NCI-H1048 (cell line): ENCODE data around the gene RETN.
"Not testable (repeated sequence)": the region's sequence is repeated elsewhere in the genome, so short reads cannot be mapped to it uniquely, and the experiment has no call there.

ENCODE experiments used
- DNase-seq: peaks from one replicate; lab custom pipeline; 2025; lab: John Stamatoyannopoulos, UW

RETN gene

DNA sequence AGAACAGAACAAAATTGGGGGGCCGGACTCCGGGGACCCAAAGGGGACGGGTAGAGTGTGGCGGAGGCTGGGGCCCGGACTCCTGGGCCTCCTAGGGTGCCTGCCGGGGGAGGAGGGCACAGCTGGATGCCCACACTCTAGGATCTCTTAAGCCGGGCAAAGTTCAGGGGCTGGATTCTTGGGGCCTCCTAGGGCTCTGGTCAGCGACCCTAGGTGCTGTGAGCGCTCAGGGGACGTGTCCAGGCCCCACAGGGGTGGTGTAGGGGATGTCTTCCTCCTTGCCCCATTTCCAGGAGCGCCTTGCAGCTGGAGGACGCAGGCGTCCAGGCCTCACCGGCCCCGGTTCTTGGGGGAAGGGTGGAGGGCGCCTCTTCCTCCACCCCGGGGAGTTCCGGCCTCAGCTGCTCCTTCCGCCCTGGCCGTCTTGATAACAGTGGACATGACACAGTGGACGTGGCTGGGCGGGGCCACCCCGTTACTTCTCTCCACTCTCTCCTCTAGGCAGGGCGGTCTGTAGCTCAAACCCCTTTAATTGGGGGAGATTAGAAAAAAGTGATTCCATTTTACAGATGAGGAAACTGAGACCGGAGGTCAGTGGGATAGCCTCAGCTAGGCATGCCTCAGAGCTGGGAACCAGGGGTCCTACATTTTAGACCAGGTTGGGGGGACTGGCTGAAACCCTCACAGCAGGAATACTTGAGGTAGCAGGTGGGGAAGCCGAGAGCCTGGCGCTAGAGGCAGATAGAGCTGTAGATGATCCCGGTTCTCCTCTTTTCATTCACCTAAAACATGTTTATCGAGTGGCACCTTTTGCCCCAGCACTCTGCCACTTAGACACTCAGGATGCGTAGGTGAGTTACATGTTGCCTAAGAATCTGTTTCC lies 31.2 kb upstream of the RETN start:
- no peak for DNase-seq

DNA sequence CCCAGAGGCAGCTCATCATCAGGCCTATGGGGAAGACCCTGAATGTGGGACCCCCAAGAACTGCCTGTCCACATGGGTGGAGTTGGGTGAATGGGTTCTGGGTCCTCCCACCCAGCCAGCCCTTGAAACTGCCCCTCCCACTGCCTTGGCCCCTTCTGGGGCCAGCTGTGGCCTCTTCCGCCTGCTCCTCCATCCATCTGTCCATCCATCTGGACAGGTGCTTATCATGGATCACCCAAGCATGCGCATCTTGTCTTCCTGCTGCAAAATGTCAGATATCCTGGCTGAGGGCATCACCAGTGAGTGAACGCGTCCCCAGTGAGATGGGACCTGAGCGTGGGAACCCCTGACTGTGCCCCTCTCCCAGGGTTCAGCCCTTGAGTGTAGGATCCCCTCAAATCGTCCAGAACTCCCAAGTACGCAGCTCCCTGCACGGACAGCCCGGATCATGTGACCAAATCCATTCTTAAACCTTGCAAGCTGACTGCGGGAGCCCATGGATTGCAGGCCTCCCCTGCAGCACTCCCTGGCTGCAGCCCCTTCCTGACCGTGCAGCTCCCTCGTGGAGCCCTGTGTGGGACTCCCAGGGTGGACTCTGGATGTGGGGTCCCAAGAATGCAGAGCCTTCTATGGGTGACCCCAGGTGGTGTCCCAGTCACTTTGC lies 29.9 kb upstream of the RETN start:
- no peak for DNase-seq

DNA sequence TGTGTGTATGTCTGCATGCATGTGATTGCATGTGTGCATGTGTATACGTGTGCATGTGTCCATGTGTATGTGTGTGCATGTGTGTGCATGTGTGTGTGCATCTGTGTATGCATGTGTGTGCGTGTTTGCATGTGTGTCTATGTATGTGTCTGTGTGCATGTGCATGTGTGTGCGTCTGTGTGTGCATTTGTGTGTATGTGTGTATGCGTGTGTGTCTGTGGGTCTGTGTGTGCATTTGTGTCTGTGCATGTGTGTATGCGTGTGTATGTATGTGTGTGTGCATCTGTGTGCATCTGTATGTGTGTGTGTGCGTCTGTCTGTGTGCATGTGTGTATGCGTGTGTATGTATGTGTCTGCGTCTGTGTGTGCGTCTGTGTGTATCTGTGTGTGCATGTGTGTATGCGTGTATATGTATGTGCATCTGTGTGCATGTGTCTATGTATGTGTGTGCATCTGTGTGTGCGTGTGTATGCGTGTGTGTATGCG lies 28.9 kb upstream of the RETN start:
- DNase-seq: no peak

DNA sequence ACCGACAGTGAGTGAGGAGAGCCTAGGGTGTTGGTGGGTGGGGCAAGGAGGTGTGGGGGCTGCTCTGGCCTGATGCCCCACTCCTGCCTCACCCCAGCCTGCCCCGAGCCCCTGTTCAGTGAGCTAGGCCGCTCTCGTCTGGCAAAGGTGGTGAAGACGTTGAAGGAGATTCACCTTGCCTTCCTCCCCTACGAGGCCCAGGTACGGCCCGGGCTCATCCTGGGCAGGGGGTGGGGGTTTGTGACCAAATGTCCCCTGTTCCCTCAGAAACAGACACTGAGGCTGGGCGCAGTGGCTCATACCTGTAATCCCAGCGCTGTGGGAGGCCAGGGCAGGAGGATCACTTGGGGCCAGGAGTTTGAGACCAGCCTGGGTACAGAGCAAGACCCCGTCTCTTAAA lies 28.0 kb upstream of the RETN start:
- no peak for DNase-seq

DNA sequence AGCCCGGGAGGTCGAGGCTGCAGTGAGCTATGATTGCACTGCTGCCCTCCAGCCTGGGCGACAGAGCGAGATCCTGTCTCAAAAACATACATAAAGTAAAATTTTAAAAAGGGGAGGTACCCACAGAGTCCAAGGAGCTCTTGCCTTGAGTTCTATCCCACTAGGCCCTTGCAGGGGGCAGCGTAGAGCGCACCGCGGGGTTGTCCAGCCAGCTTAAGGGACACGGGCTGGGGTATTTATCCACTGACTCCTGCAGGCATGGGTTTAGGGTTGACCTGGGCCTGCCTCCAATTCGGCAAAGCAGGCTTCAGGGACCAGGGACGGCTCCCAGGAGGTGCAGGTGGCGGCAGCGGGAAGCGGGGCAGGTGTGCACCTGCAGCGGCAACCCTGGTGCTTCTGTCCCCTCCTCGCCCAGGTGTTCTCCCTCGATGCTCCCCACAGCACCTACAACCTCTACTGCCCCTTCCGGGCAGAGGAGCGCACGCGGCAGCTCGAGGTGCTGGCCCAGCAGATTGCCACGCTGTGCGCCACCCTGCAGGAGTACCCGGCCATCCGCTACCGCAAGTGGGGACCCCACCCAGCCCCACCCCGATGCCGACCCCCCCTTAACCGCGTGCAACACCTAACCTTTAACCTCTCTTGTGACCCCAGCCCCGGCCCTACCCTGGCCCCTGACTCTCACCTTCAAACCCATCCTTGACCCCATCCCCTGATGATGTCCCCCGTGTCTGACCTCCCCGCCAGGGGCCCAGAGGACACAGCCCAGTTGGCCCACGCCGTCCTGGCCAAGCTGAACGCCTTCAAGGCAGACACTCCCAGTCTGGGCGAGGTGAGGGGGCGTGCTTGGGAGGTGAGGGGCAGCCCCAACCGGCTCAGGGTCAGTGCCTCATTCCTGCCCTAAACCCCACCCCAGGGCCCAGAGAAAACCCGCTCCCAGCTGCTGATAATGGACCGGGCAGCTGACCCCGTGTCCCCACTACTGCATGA lies 27.3 kb upstream of the RETN start:
- no peak for DNase-seq

DNA sequence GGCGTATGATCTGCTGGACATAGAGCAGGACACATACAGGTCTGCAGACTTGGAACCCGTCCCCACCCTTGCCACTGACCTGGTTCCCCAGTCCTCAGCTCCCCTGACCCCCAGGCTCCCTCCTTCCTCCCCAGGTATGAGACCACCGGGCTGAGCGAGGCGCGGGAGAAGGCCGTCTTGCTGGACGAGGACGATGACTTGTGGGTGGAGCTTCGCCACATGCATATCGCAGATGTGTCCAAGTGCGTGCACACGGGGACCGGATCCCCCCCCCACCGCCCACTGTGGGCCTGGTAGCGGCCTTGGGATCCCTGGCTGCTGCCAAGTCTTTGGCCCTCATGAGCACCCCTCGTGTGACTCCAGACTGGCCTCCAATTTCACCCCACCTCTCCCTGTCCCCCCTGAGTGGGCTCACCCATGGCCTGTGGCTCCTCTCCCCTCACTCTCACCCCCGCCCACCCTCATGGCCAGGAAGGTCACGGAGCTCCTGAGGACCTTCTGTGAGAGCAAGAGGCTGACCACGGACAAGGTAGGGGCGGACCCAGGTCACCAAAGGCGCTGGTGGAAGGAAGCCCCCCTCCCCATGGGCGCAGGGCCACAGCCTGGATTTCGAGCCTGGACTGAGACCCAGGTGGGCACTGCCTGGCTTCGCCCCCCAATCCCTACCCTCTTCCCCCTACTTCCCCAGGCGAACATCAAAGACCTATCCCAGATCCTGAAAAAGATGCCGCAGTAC lies 26.4 kb upstream of the RETN start:
- DNase-seq: no peak

DNA sequence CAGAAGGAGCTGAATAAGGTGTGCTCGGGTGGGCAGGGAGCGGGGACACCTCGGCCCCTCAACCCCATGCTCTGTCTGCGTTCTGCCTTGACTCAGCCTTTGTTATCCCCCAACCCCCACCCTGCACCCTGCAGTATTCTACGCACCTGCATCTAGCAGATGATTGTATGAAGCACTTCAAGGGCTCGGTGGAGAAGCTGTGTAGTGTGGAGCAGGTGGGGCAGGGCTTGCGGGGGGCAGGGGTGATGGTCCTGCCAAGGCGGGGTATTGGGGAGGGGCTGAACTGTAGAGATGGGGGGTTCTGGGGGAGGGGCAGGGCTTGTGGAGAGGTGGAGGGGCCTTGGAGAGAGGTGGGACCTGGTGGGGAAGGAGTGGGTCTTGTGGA lies 25.8 kb upstream of the RETN start:
- DNase-seq: no peak

DNA sequence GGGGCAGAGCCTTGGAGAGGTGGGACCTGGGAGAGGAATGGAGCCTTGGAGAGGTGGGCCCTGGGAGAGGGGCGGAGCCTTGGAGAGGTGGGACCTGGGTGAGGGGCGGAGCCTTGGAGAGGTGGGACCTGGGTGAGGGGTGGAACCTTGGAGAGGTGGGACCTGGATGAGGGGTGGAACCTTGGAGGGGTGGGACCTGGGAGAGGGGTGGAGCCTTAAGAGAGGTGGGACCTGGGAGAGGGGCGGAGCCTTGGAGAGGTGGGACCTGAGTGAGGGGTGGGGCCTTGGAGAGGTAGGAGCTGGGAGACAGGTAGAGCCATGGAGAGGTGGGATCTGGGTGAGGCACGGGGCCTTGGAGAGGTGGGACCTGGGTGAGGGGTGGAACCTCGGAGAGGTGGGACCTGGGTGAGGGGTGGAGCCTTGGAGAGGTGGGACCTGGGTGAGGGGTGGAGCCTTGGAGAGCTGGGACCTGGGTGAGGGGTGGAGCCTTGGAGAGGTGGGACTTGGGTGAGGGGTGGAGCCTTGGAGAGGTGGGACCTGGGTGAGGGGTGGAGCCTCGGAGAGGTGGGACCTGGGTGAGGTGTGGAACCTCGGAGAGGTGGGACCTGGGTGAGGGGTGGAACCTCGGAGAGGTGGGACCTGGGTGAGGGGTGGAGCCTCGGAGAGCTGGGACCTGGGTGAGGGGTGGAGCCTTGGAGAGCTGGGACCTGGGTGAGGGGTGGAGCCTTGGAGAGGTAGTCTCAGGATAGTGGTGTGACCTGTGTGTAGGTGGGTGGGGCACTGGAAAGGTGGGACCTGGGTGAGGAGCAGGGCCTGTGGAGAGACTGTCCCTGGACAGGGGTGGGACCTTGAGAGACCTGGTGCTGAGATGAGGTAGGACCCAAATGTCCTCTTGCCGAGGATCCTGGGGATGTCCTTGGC lies 25.0 kb upstream of the RETN start:
- not testable (repeated sequence) for DNase-seq

DNA sequence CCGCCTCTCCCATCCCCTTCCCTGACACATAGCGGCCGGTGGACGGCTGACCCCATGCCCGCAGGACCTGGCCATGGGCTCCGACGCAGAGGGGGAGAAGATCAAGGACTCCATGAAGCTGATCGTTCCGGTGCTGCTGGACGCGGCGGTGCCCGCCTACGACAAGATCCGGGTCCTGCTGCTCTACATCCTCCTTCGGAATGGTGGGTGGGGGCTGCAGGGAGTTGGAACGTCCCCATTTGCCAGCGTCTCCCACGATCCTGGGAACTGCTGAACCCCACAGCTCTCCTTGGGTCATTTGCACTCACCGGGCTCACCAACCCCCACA lies 24.3 kb upstream of the RETN start:
- DNase-seq: no peak

DNA sequence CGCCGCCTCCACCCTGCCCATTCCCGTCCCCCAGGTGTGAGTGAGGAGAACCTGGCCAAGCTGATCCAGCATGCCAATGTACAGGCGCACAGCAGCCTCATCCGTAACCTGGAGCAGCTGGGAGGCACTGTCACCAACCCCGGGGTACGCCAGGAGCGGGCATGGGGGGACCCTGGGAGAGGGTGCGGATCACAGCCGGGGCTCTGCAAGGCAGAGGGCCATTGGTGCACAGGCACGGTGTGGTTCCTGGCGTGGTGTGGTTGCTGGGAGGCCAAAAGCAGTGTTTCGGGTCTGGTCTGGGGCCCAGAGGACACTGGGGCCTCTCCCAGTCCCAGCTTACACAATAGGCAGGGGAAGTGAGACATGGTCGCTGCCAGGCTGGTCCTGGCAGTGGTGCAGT lies 23.7 kb upstream of the RETN start:
- DNase-seq: no peak

DNA sequence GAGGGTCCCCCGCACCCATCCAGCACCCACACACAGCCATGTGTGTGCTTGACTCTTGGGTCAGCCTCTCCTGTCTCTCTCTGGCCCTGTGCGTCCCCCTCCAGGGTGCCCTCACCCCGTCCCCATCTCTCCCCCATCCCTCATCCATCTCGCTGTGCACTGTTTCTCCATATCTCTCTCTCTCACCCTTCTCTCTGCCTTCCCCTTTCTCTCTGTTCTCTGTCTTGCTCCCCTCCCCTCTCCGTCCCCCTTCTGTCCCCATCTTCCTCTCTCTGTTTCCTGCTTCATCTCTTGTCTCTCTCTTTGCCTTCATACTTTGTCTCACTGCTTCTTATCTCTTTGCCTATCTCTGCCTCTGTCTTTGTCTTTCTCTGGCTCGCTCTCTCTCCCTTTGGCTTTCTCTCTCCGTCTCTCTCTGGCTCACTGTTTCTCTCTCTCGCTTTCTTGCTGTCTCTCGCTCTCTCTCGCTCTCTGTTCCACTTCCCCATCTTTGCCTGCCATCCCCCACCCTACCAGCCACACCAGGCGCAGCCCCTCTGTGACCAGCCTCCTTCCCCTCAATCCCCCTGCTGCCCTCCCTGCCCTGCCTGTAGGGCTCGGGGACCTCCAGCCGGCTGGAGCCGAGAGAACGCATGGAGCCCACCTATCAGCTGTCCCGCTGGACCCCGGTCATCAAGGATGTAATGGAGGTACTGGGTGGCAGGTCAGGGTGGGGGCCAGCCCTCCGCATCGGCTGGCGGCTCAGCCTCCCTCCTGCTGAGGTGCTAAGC lies 23.0 kb upstream of the RETN start:
- no peak for DNase-seq

DNA sequence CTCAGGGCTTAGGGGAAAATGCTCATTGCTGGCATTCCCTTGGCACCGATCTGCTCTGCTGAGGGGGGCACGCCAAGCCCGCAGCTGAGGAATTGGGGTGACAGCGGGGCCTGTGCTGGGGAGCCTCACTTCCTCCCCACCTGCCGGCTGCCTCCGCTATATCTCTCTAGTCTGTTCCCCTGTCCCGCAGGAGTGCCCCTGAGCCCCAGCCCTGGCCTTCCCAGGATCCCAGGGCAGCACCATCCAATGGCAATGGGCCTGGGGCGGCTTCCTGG lies 22.5 kb upstream of the RETN start:
- no peak for DNase-seq

DNA sequence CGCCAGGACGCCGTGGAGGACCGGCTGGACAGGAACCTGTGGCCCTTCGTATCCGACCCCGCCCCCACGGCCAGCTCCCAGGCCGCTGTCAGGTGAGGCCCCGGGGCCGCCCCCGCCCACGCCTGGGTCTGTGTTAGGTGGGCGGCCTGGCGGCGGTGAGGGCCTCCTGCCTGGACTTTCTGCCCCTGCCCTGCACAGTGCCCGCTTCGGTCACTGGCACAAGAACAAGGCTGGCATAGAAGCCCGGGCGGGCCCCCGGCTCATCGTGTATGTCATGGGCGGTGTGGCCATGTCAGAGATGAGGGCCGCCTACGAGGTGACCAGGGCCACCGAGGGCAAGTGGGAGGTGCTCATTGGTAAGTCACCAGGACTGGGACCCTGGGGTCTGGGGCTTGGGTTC lies 21.7 kb upstream of the RETN start:
- no peak for DNase-seq

DNA sequence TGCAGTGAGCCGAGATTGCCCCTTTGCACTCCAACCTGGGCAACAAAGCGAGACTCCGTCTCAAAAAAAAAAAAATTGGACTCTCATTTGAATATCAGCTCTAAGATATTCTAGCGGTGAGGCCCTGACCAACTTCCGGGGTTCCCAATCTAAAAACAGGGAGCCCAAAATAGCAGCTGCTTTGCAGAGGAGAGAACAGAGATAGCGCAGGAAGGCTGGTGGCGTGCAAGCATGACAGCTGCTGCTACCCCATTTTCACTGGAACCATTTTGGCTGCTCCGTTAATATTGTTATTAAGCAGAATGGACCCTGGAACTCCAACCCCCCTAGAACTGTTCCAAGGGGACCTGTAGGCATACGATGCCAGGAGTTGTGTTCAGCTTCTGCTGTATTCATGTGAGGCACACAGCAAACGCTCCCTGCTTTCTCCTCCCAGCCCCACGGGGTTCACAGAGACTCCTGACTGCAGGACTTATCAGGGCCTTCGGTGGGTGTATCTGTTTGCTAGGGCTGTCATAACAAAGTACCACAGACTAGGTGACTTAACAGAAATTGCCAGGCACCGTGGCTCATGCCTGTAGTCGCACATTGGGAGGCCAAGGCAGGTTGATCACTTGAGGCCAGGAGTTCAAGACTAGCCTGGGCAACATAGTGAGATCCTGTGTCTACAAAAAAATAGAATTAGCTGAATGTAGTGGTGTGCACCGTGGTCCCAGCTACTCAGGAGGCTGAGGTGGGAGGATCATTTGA lies 20.4 kb upstream of the RETN start:
- DNase-seq: no peak

DNA sequence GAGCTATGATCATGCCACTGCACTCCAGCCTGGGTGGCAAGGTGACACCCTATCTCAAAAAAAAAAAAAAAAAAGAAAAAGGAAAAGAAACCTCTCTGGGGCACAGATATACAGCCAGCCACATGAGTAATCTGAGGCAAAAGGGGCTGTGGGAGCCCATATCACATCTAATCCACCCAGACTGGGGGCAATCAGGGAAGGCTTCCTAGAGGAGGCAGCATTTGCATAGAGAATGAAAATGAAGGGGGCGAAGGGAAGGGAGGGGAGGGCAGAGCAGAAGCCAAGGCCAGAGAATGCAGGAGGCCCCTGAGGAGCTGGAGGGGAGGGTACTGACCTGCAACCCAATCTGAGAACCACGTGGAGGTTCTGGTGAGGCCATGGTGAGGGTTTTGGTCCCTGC lies 18.7 kb upstream of the RETN start:
- DNase-seq: no peak

DNA sequence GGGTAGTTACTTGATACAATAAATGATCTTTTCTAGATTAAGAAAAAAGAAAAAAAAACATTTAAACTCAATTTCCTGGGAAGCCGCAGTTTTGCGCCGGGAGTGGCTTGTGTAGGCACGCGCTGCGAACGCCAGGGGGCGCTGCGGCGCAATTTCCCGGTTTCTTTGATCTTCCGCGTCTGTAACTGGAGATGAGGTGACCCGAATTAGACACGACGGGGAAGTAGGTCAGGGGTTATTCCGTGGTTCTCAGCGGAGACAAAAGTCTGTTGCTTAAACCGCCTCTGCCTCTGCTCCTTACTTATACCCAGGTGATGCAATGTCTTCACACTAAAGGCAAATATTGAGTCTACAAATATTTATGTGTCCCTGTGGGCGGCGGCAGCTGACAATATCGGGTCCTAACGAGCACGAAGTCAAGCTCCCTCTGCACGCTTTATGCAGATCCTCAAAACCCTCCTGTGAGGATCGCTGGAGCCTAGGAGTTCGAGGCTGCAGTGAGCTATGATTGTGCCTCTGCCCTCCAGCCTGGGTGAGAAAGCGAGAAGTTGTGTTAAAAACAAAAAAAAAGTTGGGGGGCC lies 16.7 kb upstream of the RETN start:
- peak; percentile 17 for DNase-seq

DNA sequence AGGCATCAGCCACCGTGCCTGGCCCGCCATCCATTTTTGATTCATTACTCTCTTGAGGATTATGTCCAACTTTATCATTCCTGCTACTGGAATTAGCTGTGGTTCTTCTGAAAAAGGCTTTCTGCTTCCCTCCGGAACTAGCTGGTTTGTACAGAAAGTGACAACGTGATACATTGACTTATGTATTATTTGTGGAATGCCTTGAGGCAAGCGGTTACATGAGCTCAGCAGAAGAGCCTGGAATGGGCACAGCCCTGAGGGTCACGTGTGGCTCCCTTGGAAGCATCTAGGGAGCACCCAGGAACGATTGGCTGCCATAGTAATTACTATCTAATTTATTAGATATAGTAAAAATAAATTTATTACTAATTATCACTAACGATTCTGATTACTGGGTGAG lies 14.4 kb upstream of the RETN start:
- no peak for DNase-seq

DNA sequence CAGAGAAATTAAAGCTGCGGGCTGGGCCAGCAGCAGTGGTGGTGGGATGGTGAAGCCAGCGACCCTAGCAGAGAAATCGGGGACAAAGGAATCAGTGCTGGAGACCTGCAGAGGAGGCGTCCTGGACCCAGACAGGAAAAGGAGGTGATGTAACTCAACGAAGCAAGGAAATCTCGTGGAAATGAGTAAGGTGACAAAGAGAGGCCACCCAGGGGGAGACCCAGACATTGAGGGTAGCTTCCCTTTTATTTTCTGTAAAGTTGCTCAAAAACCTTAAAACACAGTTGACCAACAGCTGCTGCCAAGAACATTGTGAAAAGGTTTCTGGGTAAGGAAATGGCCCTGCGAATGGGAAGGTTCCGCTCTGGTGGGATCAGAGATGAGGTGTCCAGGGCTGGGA lies 13.3 kb upstream of the RETN start:
- DNase-seq: no peak

DNA sequence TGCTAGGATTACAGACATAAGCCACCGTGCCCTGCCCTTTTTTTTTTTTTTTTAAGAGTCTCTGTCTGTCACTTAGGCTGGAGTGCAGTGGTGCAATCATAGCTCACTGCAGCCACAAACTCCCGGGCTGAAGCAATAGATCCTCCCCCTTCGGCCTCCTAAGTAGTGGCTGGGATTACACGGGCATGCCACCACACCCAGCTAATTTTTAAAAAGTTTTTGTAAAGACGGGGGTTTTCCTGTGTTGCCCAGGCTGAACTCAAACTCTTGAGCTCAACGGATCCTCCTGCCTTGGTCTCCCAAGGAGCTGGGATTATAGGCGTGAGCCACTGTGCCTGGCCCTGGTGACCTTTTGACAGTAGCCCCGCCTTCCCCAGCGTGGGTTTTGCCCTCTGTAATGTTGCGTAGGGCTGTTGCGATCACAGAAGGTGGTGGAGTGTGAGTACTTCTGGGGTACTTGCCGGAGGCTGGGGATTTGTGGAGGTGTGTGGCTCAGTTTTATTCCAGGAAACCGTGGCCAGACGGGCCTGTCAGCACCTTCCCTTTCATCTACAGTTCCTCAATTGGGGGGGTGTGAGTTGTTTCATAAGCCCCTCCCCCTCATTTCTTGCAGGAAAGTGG lies 11.6 kb upstream of the RETN start:
- no peak for DNase-seq
